Fibroblast of skin of left quadriceps (primary cell): ENCODE results near the gene ESYT2.

Source experiments
- DNase-seq, 2 experiments: peaks; one replicate each; pipeline ENCODE4 v3.0.0-alpha.2; 2013; ENCODE audit warnings: low read depth in 2 of 2

ESYT2 gene

GRCh38 chr7:158744070-158744469 is 85.2 kb downstream of the ESYT2 start:
- DNase-seq = no peak

GRCh38 chr7:158743219-158743618 is 86.1 kb downstream of the ESYT2 start:
- DNase-seq = no peak

- DNase-seq = no peak
Measured at GRCh38 chr7:158742065-158742821, 87.1 kb downstream of the ESYT2 start.

- DNase-seq = no peak
Measured at GRCh38 chr7:158741294-158741666, 88.0 kb downstream of the ESYT2 start.

GRCh38 chr7:158740657-158741293 is 88.5 kb downstream of the ESYT2 start:
- peak; percentile 18 to 31 for DNase-seq

- peak; percentile 44 to 45 for DNase-seq
Measured at GRCh38 chr7:158740013-158740656, 89.2 kb downstream of the ESYT2 start.

GRCh38 chr7:158738841-158739240 is 90.5 kb downstream of the ESYT2 start:
- DNase-seq = no peak

- no peak for DNase-seq
Measured at GRCh38 chr7:158737064-158737695, 92.1 kb downstream of the ESYT2 start.

GRCh38 chr7:158735935-158736334 is 93.4 kb downstream of the ESYT2 start:
- no peak for DNase-seq

- DNase-seq = no peak
Measured at GRCh38 chr7:158734861-158735260, 94.4 kb downstream of the ESYT2 start.

GRCh38 chr7:158733775-158734494 is 95.4 kb downstream of the ESYT2 start:
- DNase-seq = no peak

- no peak for DNase-seq
Measured at GRCh38 chr7:158733220-158733519, 96.1 kb downstream of the ESYT2 start.

GRCh38 chr7:158732494-158733219 is 96.7 kb downstream of the ESYT2 start:
- no peak for DNase-seq

- DNase-seq = no peak
Measured at GRCh38 chr7:158731761-158732160, 97.5 kb downstream of the ESYT2 start.

- DNase-seq = no peak
Measured at GRCh38 chr7:158730383-158731346, 98.6 kb downstream of the ESYT2 start.

- no peak for DNase-seq
Measured at GRCh38 chr7:158729646-158730382, 99.5 kb downstream of the ESYT2 start.

- DNase-seq = no peak
Measured at GRCh38 chr7:158728911-158729645, 100.2 kb downstream of the ESYT2 start.

GRCh38 chr7:158727690-158728089 is 101.6 kb downstream of the ESYT2 start:
- DNase-seq = no peak
